22Rv1 (cell line): ENCODE data around the gene IGSF21.

Source experiments
- H3K27ac ChIP-seq: fragments of 450-650 bp; 2 replicates; pipeline ENCODE4 v1.5.1; 2017
- CTCF ChIP-seq: fragments of 450-650 bp; IDR thresholded peaks from 2 replicates; pipeline ENCODE4 v1.5.1; 2017; ENCODE audit warnings: mild to moderate bottlenecking
- ZFX ChIP-seq: fragments of 450-650 bp; IDR thresholded peaks from 2 replicates; pipeline ENCODE4 v1.6.1; 2017; ENCODE audit warnings: antibody characterized with exemption, borderline replicate concordance

The IGSF21 gene

GRCh38 chr1:18111605-18112297, 4.2 kb downstream of the IGSF21 start:
- no peak for TF ChIP-seq ZFX
- TF ChIP-seq CTCF = no peak
- no peak overlapping the region for H3K27ac ChIP-seq

GRCh38 chr1:18112611-18113010, 5.0 kb downstream of the IGSF21 start:
- TF ChIP-seq CTCF (no peak), ZFX (no peak)
- no peak overlapping the region for H3K27ac ChIP-seq

- no peak overlapping the region for H3K27ac ChIP-seq
- TF ChIP-seq CTCF = no peak
Observed at GRCh38 chr1:18114726-18115410, 7.3 kb downstream of the IGSF21 start.

- no peak for TF ChIP-seq ZFX
- no peak for TF ChIP-seq CTCF
- H3K27ac ChIP-seq = no peak overlapping the region
Observed at GRCh38 chr1:18116777-18117176, 9.2 kb downstream of the IGSF21 start.

GRCh38 chr1:18118078-18118477, 10.5 kb downstream of the IGSF21 start:
- TF ChIP-seq CTCF = no peak
- TF ChIP-seq ZFX = no peak
- no peak overlapping the region for H3K27ac ChIP-seq

- TF ChIP-seq CTCF (no peak), ZFX (no peak)
- no peak overlapping the region for H3K27ac ChIP-seq
Observed at GRCh38 chr1:18118491-18118890, 10.9 kb downstream of the IGSF21 start.

- TF ChIP-seq CTCF = no peak
- no peak for TF ChIP-seq ZFX
- no peak overlapping the region for H3K27ac ChIP-seq
Observed at GRCh38 chr1:18119289-18119688, 11.7 kb downstream of the IGSF21 start.
